Erythroblast (primary cell): ENCODE measurements around the gene DYNLRB1.

Experiments
- GATA1 ChIP-seq: IDR thresholded peaks from 2 replicates; pipeline ENCODE4 v1.6.1; 2011; ENCODE audit warnings: low read depth, mild to moderate bottlenecking, control low read depth, low read length, moderate library complexity
- POLR2A ChIP-seq: IDR thresholded peaks from 2 replicates; pipeline ENCODE4 v1.6.1; 2011; ENCODE audit warnings: mild to moderate bottlenecking, low read length

GRCh38 chr20:34570859-34571306 lies 54.7 kb downstream of the DYNLRB1 start:
- TF ChIP-seq POLR2A (no peak), GATA1 (no peak)
